ENCODE results near the gene REPIN1. TPM values are rescaled to one million over a fixed set of nuclear protein-coding genes. Genes with fewer than 3 reads are reported as not detected.

The REPIN1 gene
- total and polyA plus RNA-seq, 9 of the 15 experiments (the other 6 are each of a cell fraction or from before 2014, with no cell fraction given), result 8.1 to 283 (median 94.3) TPM

DNA sequence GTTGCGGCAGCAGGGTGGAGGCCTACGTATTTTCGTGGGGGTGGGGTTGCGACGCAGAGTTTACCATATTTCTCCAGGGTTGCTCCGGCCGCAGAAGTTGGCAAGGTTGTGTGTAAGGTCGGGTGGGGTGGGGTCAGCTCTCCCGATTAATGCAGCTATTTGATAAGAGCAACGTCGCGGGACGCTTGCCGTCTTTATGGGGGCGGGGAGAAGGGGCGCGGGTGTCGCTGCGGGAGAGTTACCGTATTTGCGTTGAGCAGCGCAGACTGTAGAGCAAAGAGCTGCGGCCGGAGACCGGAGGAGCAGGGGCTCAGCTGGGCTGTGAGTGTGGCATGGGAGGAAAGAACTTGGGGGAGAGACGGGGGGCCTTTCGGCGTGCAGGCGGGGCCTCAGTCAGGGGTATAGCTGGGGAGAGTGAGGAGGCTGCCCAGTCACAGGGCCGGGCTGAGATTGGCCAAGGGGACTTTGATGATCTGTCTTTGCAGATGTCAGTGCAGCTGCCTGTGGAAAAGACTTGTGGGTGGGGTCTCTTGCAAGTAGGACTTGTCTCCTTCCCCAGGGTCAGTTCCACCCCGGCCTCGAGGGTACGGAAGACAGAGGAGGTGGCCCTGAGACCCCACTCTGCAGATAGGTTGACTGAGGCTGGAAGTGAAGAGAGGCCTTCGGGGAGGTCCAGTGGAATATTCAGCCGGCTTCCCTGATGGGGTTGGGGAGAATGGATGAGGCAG, 37.1 kb downstream of the REPIN1 start (continued):
- TF ChIP-seq NKRF (IDR thresholded peaks at IDR 0.05; ENCODE audit: borderline replicate concordance) (peak; percentile 70), SMARCE1 (IDR thresholded peaks at IDR 0.05) (peak; percentile 61), TGIF2 (CRISPR knock-in tag; IDR thresholded peaks at IDR 0.05) (no peak), MTA1 (IDR thresholded peaks at IDR 0.05; ENCODE audit: borderline replicate concordance) (0 out of 2 replicates have a peak, but pooled peaks have one; percentile 8), PATZ1 (CRISPR knock-in tag; IDR thresholded peaks at IDR 0.05; ENCODE audit: borderline replicate concordance) (0 out of 2 replicates have a peak, but pooled peaks have one; percentile 54), USF2 (CRISPR knock-in tag; IDR thresholded peaks at IDR 0.05) (no peak), ZNF780A (CRISPR knock-in tag; IDR thresholded peaks at IDR 0.05) (no peak), SIN3A (IDR thresholded peaks at IDR 0.05; ENCODE audit: borderline replicate concordance in 2 of 2, control insufficient read depth in 1 of 2, low read depth in 2 of 2, low read length in 2 of 2) (peak in 1 of 2 experiments; percentile 45; a peak in 1 of 4 replicates), CREBBP (IDR thresholded peaks at IDR 0.05; ENCODE audit: low read depth, low read length) (no peak), TFE3 (CRISPR knock-in tag; IDR thresholded peaks at IDR 0.05) (no peak), PML (IDR thresholded peaks at IDR 0.05; ENCODE audit: low read length) (0 out of 2 replicates have a peak, but pooled peaks have one; percentile 1), ARNT (IDR thresholded peaks at IDR 0.05) (peak; percentile 77 to 97; a peak in 2 of 4 replicates), KLF6 (CRISPR knock-in tag; IDR thresholded peaks at IDR 0.05; ENCODE audit: borderline replicate concordance) (no peak), PHF21A (IDR thresholded peaks at IDR 0.05; ENCODE audit: borderline replicate concordance, low read depth) (0 out of 2 replicates have a peak, but pooled peaks have one; percentile 8)
- TF ChIP-seq, protein P1, sequence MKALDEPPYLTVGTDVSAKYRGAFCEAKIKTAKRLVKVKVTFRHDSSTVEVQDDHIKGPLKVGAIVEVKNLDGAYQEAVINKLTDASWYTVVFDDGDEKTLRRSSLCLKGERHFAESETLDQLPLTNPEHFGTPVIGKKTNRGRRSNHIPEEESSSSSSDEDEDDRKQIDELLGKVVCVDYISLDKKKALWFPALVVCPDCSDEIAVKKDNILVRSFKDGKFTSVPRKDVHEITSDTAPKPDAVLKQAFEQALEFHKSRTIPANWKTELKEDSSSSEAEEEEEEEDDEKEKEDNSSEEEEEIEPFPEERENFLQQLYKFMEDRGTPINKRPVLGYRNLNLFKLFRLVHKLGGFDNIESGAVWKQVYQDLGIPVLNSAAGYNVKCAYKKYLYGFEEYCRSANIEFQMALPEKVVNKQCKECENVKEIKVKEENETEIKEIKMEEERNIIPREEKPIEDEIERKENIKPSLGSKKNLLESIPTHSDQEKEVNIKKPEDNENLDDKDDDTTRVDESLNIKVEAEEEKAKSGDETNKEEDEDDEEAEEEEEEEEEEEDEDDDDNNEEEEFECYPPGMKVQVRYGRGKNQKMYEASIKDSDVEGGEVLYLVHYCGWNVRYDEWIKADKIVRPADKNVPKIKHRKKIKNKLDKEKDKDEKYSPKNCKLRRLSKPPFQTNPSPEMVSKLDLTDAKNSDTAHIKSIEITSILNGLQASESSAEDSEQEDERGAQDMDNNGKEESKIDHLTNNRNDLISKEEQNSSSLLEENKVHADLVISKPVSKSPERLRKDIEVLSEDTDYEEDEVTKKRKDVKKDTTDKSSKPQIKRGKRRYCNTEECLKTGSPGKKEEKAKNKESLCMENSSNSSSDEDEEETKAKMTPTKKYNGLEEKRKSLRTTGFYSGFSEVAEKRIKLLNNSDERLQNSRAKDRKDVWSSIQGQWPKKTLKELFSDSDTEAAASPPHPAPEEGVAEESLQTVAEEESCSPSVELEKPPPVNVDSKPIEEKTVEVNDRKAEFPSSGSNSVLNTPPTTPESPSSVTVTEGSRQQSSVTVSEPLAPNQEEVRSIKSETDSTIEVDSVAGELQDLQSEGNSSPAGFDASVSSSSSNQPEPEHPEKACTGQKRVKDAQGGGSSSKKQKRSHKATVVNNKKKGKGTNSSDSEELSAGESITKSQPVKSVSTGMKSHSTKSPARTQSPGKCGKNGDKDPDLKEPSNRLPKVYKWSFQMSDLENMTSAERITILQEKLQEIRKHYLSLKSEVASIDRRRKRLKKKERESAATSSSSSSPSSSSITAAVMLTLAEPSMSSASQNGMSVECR (CRISPR knock-in tag; IDR thresholded peaks at IDR 0.05), result 0 out of 2 replicates have a peak, but pooled peaks have one; percentile 17

All from K562 (cell line).